GM21737 (cell line): ENCODE measurements around the gene CYB561A3.
A peak's percentile ranks its signal among the peaks of the same experiment; 100 is the strongest.

Source experiments
- ATAC-seq: cut with Tn5 transposase; IDR thresholded peaks from one replicate; pipeline ENCODE4 v1.9.1; 2021; ENCODE audit warnings: mild to moderate bottlenecking, moderate library complexity; ENCODE audit not compliant: unreplicated experiment

CYB561A3 gene

DNA sequence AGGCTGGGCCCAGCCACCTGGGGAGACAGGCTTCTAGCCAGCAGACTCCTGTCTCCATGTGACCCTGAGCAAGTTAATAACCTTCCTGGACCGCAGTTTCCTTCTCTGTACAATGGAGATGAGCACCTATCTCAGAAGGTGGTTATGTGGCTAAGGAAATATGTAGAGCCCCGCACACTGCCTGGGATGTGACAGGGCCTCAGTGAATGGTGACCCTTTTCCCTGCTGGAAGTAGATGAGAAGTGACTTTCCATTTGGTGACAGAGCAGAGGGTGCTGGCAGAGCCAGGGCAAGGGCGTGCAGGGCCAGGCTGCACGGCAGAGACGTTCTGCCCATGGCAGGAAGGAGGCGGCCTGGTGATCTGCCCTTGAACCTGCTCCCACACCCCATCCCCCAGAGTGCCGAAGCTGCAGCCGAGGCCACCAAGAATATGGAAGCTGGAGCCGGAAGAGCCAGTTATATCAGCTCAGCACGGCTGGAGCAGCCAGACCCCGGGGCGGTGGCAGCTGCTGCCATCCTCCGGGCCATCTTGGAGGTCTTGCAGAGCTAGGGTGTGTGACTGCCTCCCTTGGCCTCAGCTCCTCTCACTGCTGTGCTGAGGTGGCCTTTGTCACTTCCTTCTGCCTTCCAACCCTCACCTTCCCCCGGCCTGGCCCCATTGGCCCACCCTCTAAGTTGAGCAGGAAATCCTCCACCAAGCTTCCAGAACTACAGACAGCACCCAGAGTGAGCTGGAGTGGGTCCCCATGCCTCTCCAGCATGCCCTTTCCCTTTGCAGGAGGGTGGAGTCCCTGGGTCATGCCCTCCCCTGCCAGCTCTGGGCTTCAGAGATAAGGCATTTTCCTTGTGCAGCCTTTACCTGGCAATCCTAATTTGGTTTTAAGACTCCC is 15.5 kb downstream of the CYB561A3 start:
- no peak for ATAC-seq

DNA sequence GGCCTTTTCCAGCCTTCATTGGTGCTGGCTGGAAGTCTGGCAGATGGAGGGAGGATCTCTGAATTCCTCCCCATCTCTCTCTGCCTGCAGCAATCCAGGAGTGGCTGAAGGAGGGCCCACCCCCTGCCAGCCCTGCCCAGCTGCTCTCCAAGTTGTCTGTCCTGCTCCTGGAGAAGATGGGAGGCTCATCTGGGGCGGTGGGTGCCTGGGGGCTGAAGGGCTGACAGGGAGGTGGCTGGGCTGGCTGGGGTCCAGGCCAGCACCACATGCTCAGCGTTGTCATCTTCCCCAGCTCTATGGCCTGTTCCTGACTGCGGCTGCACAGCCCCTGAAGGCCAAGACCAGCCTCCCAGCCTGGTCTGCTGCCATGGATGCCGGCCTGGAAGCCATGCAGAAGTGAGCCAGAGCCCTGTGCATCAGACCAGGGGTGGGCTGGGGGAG is 16.5 kb downstream of the CYB561A3 start:
- ATAC-seq, result no peak

DNA sequence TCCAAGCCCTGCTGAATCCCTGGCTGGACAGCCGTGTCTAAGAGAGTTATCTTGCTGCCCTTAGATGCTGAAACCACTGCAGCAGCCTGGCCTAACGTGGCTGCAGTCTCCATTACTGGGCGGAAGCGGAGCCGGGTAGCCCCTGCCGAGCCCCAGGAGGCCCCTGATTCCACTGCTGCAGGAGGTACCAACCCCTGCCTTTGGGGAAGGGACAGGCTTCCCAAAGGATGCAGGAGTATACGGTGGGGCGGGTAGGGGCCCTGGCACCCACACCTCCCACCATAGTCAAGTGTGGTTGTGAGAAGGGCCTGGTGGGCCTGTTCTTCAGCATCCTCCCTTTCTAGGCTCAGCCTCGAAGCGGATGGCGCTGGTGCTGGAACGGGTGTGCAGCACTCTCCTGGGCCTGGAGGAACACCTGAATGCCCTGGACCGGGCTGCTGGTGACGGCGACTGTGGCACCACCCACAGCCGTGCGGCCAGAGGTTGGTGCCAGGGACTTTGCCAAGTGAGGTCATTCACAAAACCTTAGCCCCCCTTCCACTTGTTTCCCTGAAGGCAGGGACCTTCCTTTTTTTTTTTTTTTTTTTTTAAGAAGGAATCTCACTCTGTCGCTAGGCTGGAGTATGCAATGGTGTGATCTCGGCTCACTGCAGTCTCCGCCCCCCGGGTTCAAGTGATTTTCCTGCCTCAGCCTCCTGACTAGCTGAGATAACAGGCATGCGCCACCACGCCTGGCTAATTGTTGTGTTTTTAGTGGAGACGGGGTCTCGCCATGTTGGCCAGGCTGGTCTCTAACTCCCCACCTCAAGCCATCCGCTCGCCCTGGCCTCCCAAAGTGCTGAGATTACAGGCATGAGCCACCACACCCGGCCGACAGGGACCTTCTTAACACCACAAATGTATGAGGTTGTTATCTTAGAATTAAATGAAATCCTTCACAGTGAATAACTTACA is 17.6 kb downstream of the CYB561A3 start:
- no peak for ATAC-seq

DNA sequence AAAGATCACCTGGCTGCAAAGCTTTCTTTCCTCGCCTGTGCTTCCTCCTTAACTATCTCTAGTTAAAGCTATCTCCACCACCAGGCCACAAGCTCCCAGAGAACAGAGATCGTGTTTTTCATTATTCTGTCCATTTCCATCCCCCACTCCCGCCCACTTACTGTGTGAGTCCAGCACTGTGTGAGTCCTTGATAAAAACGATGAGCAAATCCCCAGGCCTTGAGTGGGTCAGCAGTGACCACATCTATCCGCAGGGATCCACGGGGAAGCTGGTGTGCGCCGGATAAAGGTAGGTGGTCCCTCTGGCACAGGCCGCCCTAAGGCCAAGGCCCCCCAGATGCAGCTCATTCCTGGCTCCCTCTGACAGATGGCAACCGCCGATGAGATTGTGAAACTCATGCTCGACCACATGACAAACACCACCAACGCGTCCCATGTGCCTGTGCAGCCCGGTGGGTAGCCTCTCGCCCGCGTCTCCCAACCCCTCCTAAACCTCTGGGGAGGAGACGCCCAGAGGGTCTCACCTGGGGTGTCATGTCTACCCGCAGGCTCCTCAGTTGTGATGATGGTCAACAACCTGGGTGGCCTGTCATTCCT is 19.4 kb downstream of the CYB561A3 start:
- ATAC-seq, result no peak

DNA sequence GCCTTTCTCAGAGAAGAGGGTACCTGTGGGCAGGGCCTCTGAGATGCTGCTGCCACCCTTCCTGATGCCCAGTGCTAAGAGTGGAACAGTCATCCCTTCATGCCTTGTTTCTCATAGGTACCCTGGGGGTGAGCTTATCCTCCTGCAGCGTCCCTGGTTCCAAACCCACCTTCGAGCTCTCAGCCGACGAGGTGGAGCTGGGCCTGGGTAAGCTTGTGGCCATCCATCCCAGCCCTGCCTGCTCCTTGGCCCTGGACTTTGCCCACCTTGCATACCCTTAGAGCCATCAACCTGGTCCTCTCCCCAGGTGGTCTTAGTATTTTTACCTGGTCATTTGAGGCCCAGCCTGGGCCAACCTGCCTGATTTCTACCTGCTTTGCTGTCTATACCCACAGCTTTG is 20.0 kb downstream of the CYB561A3 start:
- no peak for ATAC-seq

DNA sequence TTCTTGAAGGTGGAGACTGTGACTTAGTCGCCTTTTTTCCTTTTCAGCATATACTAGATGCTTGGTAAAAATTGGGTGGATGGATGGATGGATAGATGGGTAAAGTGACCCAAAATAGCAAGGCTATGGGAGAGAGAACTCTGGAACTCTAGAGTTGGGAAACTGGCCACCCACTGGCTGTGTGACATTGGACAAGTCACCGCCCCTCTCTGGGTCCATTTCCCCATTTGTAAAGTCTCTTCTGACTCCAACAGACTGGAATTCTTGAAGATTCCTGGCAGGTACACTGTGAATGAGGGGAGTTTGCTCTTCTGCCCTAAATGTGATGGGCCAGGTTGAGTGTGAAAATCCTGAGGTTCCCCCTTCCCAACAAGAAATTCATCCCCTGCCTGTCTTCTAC is 20.7 kb downstream of the CYB561A3 start:
- no peak for ATAC-seq

DNA sequence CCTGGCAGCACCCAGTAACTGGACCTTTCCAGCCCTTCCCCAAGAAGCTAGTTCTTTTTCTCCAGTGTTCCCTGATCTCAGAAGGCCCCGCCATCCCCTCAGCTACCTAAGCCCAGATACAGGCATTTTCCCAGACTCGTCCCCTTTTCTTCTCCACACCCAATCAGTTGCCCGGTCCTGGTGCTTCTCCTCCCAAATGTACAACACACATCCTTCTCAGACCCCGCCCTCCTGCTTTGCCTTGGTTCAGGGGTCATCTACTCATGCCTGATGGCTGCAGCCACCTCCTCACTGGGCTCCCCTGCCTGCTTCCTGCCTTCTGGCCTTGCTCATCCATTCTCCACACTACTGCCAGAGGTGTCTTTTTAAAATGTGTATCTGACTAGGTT is 22.2 kb downstream of the CYB561A3 start:
- no peak for ATAC-seq

DNA sequence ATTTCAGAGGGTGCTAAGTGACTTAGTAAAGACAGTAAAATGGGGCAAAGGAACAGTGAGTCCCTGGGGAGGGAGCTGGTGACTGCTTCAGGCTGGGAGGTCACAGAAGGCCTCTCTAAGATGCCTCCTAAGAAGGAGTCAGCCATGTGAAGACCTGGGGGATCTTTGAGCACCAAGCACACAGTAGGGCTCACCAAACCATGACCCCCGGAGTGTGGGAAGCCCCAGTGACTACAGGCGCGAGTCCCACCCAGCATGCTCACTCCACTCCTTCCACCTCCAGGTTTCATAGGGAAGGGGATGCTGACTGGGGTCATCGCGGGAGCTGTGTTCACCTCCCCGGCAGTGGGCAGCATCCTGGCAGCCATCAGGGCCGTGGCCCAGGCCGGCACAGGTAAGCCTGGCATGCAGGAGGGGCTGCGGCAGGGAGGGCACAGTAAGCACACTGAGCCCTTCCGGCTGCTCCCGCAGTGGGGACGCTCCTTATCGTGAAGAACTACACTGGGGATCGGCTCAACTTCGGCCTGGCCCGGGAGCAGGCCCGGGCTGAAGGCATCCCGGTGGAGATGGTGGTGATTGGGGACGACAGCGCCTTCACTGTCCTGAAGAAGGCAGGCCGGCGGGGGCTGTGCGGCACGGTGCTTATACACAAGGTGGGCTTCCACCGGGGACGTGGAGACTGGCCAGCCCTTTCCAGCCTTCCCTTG is 22.7 kb downstream of the CYB561A3 start:
- no peak for ATAC-seq

DNA sequence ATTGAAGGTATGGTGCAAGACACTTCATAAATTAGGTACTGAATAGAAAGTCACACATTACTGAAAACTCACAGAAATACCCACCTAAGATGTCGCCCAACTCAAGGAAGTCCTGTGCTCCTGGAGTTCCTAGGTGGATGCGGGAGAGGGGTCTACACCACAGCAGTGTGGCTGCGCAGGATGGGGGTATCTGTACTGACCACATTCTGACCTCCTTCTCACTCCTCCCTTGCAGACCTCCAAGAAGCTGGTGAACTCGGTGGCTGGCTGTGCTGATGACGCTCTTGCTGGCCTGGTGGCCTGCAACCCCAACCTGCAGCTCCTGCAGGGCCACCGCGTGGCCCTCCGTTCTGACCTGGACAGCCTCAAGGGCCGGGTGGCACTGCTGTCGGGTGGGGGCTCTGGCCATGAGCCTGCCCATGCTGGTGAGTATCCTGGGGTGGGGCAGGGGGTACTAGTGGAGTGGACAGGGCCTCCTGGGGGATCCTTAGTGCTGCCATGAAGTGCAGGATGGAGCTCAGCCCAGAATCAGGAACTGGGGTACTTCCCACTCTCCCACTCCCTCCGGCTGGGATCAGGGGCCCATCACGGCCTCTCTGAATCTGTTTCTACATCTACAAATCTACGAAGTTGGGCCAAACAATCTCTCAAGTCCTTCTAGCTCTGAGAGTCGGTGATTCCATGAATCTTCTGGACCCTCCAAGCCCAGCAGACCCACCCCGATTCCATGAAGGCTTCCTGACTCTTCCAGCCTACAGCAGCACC is 23.8 kb downstream of the CYB561A3 start:
- ATAC-seq, result no peak

DNA sequence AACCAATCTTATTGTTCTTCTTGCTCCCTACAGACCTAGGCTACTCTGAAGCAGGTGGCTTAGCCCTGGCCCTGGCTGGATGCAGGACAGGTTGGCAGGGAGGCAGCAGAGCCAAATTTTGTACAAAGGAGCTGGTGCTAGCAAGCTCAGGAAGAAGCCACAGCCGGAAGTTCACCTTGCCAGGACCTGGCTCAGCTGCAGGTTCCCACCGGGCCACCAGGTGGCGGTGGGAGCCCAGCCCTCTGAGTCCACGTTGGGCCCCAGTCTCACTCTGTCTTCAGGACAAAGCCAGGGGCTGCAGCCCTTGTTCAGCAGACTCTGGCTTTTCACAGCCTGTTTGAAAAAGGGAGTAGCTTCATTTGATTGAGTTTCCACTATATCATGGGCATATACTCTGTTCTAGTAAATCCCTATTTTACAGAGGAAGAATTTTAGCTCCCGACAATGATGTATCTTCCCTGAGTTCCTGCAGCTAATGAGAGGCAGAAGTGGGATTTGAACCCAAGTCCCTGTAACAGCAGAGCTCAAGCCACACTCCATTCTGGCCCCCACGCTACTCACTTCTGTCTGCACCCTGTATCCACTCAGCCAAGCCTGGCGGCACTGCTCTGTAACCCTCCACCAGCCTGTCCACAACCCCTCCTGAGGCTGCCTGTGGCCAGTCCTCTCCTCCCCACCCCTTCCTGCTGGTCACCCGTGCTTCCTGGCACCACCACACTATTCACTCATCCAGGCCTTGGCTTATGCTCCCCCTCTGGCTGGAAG is 25.3 kb downstream of the CYB561A3 start:
- ATAC-seq, result no peak

DNA sequence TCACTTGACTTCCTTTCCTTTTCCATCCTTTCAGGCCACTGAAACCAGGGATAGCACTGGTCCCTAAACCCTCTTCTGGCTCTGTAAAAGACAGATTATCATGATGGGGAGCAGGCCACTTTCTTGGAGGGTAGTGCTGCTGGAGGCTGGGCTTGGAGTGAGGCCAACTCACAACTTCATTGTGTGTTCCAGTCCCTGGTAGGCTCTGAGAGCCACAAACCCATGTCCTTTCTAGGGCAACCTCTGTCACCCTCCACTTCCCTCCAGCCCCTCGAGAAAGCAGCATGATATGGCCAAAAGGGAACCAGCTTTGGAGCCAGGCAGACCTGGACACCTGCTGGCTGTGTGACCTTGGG is 26.3 kb downstream of the CYB561A3 start:
- no peak for ATAC-seq

DNA sequence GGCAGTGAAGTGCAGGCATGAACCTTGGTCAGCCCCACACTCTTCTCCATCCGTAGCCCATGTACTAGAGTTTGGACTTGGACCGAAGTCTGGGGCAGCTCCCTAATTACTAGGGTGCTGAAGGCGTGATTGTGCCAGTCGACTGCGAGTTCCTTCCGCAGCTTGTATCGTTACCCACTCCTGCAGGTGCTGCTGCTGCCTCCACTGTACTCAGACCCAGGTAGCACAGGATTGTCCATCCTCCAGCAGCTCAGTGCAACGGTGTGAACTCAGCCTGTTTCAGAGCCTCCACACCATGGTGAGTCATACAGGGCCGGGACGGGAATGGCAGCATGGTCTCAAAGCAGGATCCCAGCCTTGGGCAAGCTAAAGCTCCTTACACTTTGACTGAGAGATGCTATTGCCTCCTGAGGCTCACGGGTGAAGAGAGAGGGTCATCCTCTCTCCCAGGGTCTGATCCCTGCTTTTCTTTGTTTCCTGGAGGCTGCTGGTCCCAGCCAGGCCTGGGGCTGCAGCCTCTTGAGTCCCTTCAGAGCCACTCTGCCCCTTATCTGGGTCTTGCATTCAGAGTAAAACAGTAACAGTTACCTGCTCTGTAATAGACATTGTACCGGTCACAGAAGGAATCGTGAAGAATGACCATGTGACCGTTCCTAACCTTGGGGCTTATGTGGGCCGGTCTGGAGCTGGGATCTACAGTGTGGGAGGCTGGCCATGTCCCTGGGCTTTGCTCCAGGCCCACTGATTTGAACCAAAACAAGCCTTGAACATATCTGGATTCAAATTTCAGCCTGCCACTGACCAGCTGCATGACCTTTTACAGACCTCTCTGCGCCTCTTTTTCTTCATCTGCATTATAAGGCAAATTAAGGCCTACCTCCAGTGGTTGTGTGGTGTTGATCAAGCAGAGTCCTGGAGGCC is 27.0 kb downstream of the CYB561A3 start:
- ATAC-seq, result no peak

DNA sequence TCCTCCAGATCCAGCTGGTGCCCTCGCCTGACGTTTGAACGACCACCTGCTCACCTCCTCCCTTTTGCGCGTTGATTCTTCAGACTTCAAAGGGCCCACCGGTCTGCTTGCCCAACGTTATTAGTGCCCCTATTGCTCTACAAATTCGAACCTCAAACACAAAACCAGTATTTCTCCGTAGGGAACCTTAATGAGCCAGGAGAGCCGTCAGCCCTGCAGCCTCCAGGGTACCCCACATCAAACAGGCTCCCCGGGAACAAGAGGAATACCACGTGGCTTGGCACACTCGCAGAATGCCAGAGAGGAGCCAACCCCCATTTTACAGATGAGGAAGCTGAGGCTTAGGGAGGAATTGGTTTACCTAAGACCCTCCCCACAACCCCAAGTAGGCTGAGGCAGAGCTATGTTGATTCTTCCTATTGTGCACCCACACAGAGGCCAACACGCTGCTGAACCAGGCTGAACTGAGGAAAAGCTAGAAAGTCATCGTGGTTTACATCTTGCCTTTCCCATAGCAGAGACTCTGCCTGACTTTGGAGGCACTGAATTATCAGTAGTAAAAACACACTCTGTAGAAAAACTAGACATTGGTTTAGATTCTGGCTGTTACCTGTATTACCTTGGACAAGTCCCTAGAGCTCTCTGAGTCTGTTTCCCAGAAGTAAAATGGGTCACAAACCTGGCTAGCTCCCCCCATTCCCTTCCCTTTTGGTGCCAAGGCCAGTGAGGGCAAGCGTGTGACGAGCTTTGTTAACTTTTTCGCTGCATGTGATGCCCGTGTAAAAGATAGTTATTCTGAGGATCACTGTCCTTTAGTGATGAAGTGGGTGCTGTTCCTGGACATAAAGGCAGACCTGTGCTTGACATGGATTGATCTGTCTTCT is 27.9 kb downstream of the CYB561A3 start:
- ATAC-seq, result no peak

DNA sequence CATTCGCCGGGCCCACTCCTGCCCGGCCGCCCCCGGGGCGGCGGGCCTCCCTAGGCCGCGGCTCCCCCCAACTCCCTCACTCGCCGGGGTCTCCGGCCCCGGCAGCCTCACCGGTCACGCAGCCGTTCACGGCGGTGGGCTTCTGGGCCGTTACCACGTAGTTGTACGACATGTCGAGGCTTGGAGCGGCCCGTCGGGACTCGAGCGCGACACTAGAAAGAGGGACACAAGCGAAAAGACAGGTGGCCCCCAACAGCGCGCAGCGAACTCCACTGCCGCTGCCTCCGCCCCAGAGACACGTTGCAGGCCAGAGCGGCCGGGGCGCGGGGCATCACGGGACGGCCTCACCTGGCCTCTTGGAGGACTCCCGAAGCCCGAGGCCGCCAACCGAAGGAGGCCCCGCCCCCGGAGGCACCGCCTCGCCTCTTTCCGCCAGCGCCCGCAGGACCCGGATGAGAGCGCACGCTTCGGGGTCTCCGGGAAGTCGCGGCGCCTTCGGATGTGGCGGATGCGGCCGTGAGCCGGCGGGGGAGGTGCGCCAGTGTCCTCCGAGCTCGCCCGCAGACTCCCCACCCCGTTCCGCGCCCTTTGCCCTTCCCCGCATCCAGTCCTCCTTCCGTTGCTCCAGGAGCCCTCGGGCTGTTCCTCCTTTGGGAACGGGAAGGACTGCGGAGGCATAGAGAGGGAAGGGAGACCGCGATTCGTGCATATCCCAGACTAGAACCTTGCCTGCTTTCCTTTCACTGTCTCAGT is 28.7 kb downstream of the CYB561A3 start, which contains the start of the genes DDB1 and TKFC:
TSS of gene DDB1 (minus strand) at position 309 of the 753 bp plus-strand sequence. CDS start at position 172, 137 bp downstream.
TSS of gene TKFC (plus strand) at position 432 of the 753 bp plus-strand sequence. CDS start 1,501 bp downstream, outside the sequence.
- peak; percentile 88 for ATAC-seq

DNA sequence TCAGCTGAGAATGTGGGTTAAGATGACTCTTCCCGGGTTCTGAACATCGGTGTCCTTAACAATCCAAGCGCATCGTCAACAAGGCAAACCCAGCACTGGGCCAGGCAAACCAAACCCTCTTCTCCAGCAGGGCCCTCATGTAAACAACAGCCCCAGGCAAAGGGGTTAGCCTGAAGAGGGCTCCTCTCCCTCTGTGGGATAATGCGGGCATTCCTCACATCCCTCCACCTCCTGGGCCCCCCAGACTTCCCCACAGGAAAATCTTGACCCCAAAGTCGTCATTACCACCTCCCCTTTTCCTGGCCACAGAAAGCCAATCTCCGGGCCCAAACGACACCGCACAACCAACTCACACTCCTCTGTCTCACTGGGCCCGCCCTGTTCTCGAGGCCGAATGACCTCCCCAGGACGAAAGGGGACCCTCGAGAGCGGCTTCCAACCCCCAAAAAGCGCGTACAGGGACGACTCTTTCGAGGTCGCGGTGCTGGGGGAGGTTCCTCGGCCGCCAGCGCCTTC is 29.3 kb downstream of the CYB561A3 start:
- ATAC-seq, result no peak

DNA sequence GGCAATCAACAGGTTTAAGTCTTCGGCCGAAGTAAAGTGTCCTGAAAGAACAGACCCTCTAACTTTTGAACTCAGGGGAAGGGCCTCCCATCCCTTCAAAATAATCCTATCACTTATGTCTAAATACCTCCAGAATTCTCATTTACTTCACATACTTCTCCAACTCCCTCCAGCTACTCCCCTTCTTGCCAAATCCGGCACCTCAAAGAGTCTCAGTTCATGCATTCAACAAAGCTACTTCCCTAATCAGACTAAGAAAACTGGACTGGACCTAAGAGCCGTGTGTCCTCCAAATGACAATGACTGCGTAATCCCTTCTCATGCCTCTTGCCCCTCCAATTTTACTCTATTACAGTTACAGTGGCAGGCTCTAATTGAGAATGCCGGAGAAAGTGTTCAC is 30.0 kb downstream of the CYB561A3 start:
- no peak for ATAC-seq
